GM18868 (cell line): ENCODE data around the gene RMND5B.
"Not testable (repeated sequence)": the region's sequence is repeated elsewhere in the genome, so short reads cannot be mapped to it uniquely, and the experiment has no call there.

Source experiments
- ATAC-seq: cut with Tn5 transposase; IDR thresholded peaks from one replicate; pipeline ENCODE4 v1.9.1; 2021; ENCODE audit warnings: mild to moderate bottlenecking, moderate library complexity; ENCODE audit not compliant: unreplicated experiment

The RMND5B gene

DNA sequence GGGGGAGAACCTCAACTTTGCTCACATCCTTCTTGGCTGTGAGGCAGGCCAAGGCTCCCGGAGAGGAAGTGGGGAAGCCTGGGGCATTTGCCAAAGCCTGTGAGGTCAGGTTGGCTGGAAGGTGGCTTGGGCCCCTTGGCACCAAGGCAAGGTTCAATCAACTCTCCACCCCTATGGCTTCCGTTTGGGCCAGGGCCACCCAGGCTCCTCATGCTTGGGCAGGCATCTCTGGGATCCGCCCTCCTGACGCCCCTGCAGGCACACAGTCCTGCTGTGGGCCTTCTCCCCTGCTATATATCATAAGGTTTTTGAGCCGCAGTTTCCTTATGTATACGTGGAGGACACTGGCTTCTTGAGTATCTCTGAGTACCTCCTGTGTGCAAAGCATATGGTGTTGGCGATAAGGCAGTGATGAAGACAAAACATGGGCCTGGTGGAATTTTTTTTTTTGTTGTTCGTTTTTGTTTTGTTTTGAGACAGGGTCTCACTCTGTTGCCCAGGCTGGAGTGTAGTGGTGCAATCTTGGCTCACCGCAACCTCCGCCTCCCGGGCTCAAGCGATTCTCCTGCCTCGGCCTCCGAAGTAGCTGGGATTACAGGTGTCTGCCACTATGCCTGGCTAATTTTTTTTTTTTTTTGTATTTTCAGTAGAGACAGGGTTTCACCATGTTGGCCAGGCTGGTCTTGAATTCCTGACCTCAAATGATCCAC is 3.4 kb upstream of the RMND5B start:
- ATAC-seq = not testable (repeated sequence)

- ATAC-seq = no peak
Observed at GRCh38 chr5:178129296-178129695, 1.5 kb upstream of the RMND5B start.

DNA sequence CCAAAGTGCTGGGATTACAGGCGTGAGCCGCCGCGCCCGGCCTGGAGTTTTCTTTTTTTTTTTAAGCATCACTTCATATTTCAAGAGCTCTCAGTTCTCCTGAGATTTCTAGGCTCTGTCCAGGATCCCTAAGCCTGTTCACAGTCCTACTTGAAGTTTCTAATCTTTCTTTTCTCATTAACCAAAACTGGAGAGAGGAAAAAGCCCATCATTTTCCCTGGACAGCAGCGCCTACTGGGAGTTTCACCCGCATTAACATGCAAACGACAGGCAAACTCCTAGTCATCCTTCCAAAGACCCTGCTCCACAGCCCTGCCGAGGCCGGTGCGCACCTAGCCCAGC is 609 bp upstream of the RMND5B start:
- ATAC-seq = not testable (repeated sequence)

GRCh38 chr5:178131446-178131996 is 707 bp downstream of the RMND5B start:
- no peak for ATAC-seq

- ATAC-seq = no peak
Observed at GRCh38 chr5:178136990-178137389, 6.2 kb downstream of the RMND5B start.

DNA sequence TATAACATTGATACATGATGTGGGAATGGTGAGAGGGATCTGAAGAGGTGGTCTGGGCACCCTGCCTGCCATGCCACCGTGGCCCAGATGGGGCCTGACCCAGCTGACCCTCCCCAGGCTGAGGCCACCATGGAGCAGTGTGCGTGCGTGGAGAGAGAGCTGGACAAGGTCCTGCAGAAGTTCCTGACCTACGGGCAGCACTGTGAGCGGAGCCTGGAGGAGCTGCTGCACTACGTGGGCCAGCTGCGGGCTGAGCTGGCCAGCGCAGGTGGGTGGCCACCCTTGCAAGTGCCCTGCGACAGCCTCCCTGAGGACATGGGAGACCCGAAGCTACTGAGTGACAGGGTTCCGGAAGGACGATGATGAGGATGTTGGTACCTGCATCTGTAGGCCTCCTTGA is 7.2 kb downstream of the RMND5B start:
- no peak for ATAC-seq

- ATAC-seq = no peak
Observed at GRCh38 chr5:178141550-178141949, 10.7 kb downstream of the RMND5B start.

DNA sequence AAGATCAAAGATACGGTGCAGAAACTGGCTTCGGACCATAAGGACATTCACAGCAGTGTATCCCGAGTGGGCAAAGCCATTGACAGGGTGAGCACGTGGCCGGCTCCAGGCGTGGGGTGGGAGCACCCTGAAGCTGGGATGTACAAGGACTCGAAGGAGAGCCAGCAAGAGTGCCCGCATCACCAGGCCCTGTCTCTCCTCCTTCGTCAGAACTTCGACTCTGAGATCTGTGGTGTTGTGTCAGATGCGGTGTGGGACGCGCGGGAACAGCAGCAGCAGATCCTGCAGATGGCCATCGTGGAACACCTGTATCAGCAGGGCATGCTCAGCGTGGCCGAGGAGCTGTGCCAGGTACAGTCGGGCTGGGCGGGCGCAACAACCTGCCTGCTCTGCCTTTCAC is 11.8 kb downstream of the RMND5B start:
- ATAC-seq = no peak

DNA sequence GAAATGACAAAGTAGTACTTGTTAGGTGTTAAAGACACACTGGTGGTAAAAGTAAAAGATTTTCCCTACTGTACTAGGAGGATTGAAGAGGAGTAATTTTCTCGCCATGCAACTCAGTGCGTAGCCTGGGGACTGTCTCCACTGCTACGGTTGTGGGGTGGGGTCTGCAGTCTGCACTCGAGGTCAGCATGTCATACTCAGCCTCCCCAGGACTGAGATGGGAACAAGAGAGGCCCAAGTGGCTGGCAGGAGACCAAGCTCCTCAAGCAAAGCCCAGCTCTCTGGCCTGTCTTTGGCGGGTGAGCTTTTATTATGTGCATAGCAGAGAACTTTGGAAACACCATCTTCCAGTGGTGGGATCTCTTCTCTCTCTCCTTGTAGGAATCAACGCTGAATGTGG is 12.4 kb downstream of the RMND5B start:
- ATAC-seq = no peak

GRCh38 chr5:178143901-178144300 is 13.1 kb downstream of the RMND5B start:
- no peak for ATAC-seq

- ATAC-seq = peak; percentile 73
Observed at GRCh38 chr5:178145965-178146820, 15.4 kb downstream of the RMND5B start.

- ATAC-seq = no peak
Observed at GRCh38 chr5:178147406-178147805, 16.6 kb downstream of the RMND5B start.

GRCh38 chr5:178149199-178149932 is 18.6 kb downstream of the RMND5B start:
- no peak for ATAC-seq

DNA sequence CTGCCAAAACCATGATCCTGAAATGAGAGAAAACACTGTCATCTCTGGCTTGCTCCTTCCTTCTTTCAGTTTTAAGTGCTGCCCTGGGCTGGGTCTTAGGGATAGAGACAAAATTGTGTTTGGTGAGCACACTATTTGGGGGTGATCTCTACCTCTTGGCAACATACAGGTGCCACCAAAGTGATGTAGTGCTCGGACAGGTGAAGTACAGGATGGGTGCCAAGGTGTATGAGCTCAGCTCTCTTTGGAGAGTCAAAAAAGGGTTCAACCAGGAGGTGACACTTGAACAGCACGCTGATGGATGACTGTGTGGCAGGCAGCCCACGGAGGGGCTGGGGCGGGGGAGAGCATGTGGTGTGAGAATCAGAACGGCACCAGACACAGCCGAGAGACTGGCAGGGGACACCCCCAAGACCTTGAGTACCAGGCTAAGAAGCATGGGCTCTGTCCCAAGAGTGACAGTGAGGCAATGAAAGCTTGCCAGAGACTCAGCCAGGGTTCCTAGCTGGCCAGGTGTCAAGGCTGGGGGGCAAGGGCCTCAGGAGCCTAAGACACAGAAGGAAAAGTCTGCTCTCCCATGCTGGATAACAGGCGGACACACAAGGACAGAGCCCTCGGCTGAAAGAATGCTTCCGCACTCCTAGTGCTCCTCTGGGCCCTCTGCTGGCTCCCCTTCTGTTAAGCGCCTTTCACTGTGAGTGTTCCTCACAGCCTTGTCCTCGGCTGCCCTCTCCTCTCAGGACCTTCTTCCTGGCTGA is 20.3 kb downstream of the RMND5B start:
- no peak for ATAC-seq

- no peak for ATAC-seq
Observed at GRCh38 chr5:178152491-178153444, 22.0 kb downstream of the RMND5B start.

GRCh38 chr5:178153530-178154340 is 22.9 kb downstream of the RMND5B start, which contains the start of gene NHP2:
TSS of gene NHP2 (minus strand) at chr5:178153885. CDS start at chr5:178153817, 68 bp downstream.
- ATAC-seq = peak; percentile 97

- no peak for ATAC-seq
Observed at GRCh38 chr5:178155065-178155464, 24.3 kb downstream of the RMND5B start.

DNA sequence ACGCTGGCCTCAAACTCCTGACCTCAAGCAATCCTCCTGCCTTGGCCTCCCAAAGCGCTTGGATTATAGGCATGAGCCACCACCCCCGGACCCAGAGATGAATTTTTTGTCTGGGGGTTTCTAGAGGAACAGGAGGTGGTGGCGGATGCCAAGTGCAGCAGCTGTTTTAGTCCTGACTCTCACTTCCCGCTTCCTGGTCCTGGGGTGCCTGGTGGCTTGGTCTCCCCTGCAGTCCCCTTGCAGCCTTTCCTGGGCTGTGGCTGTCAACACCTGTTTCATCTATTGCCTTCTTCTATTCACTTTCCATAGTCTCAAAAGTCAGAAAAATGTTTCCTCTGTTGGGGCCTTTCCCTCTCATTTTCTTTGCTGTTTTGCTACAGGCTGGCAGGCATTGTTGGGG is 29.4 kb downstream of the RMND5B start:
- no peak for ATAC-seq

DNA sequence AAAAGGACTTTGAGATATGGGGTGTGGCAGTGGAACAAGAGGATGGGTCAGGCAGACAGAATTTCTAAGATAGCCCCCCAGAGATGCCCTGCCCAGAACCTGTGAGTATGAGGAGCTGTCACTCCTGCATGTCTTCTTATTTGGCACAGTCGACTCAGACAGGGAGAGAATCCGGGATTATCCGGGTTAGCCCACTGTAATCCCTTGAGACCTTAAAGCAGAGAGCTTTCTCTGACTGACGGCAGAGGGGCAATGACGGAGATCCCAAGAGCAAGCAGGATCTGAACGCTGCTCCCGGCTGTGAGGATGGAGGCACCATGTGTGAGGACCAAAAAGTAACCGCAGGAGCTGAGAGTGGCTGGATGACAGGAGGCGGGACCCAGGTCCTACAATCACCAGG is 31.7 kb downstream of the RMND5B start:
- no peak for ATAC-seq
